K562 (cell line): ENCODE results near the gene SOX18. TPM values are rescaled to one million over a fixed set of nuclear protein-coding genes. Genes with fewer than 3 reads are reported as not detected.

Experiments
- E2F3 ChIP-seq: fragments of 250-450 bp; sonication (Bioruptor Pico); IDR thresholded peaks from 2 replicates; pipeline ENCODE4 v1.4.0; 2020; ENCODE audit warnings: mild to moderate bottlenecking
- ELK1 ChIP-seq: sonication (generic); formaldehyde crosslinking; IDR thresholded peaks from 2 replicates; pipeline ENCODE4 v1.8.1; 2022; ENCODE audit warnings: missing genetic modification reagents
- FOXM1 ChIP-seq, 2 experiments: fragments of 450-650 bp in 1 of 2; sonication (generic) in 1 of 2; formaldehyde crosslinking in 1 of 2; IDR thresholded peaks; 2 replicates each; pipeline versions ENCODE4 v1.6.1 to v1.9.0; 2017 to 2022; ENCODE audit warnings: low read depth in 2 of 2, mild to moderate bottlenecking in 2 of 2, missing genetic modification reagents in 1 of 2, moderate library complexity in 1 of 2
- GABPA ChIP-seq: fragments of 200-800 bp; sonication (Bioruptor generic); conservative IDR thresholded peaks from 2 replicates; pipeline ENCODE4 v1.6.1; 2016; ENCODE audit warnings: low read depth, missing genetic modification characterization, missing compliant biosample characterization
- HBP1 ChIP-seq: fragments of 450-650 bp; formaldehyde crosslinking; IDR thresholded peaks from 2 replicates; pipeline ENCODE4 v1.4.0; 2022; ENCODE audit warnings: missing genetic modification characterization
- HDAC3 ChIP-seq: fragments of 450-650 bp; IDR thresholded peaks from 2 replicates; pipeline ENCODE4 v1.6.1; 2018; ENCODE audit warnings: borderline replicate concordance, mild to moderate bottlenecking, moderate library complexity; ENCODE audit not compliant: partially characterized antibody
- JUN ChIP-seq, 2 experiments: sonication (generic) in 1 of 2; formaldehyde crosslinking in 1 of 2; IDR thresholded peaks; 2 replicates each; pipeline versions ENCODE4 v1.6.1 to v1.8.0; 2012 to 2022; ENCODE audit warnings: borderline replicate concordance in 2 of 2, mild to moderate bottlenecking in 2 of 2, improper control_type of control experiment in 1 of 2, low read depth in 1 of 2, low read length in 1 of 2, missing genetic modification reagents in 1 of 2
- LEF1 ChIP-seq: fragments of 450-650 bp; IDR thresholded peaks from 2 replicates; pipeline ENCODE4 v1.6.1; 2016; ENCODE audit warnings: mild to moderate bottlenecking
- NCOA4 ChIP-seq: fragments of 450-650 bp; IDR thresholded peaks from 2 replicates; pipeline ENCODE4 v1.6.1; 2018; ENCODE audit warnings: mild to moderate bottlenecking; ENCODE audit not compliant: partially characterized antibody
- PCBP1 ChIP-seq: fragments of 200-400 bp; formaldehyde crosslinking; IDR thresholded peaks from 2 replicates; pipeline ENCODE4 v1.6.1; 2018; ENCODE audit warnings: mild to moderate bottlenecking, low read depth, low read length; ENCODE audit not compliant: poor library complexity, severe bottlenecking
- POLR3A ChIP-seq: IDR thresholded peaks from 2 replicates; pipeline ENCODE4 v1.6.1; 2011; ENCODE audit warnings: borderline replicate concordance, mild to moderate bottlenecking, moderate library complexity; ENCODE audit not compliant: insufficient read length, insufficient read depth; ENCODE audit errors: extremely low read depth
- RBFOX2 ChIP-seq: fragments of 200-400 bp; formaldehyde crosslinking; IDR thresholded peaks from 2 replicates; pipeline ENCODE4 v1.6.1; 2017; ENCODE audit warnings: low read depth, mild to moderate bottlenecking, low read length, moderate library complexity
- RBM17 ChIP-seq: fragments of 200-400 bp; formaldehyde crosslinking; IDR thresholded peaks from 2 replicates; pipeline ENCODE4 v1.6.1; 2017; ENCODE audit warnings: low read depth, mild to moderate bottlenecking, low read length, borderline replicate concordance
- SMARCA5 ChIP-seq: fragments of 450-650 bp; IDR thresholded peaks from 2 replicates; pipeline ENCODE4 v1.6.1; 2016
- SRSF1 ChIP-seq: fragments of 200-400 bp; formaldehyde crosslinking; IDR thresholded peaks from 2 replicates; pipeline ENCODE4 v1.6.1; 2017; ENCODE audit warnings: mild to moderate bottlenecking, low read depth, low read length, moderate library complexity
- ZBTB7A ChIP-seq: IDR thresholded peaks from 2 replicates; pipeline ENCODE4 v1.6.1; 2011; ENCODE audit warnings: low read depth, mild to moderate bottlenecking, low read length, moderate library complexity, borderline replicate concordance; ENCODE audit not compliant: control insufficient read depth
- ZBTB8A ChIP-seq: fragments of 450-650 bp; IDR thresholded peaks from 2 replicates; pipeline ENCODE4 v1.6.1; 2018; ENCODE audit warnings: mild to moderate bottlenecking, moderate library complexity; ENCODE audit not compliant: partially characterized antibody
- ZC3H4 ChIP-seq: sonication (generic); formaldehyde crosslinking; IDR thresholded peaks from 2 replicates; pipeline ENCODE4 v1.9.0; 2021; ENCODE audit warnings: missing genetic modification reagents, borderline replicate concordance
- ZNF175 ChIP-seq: fragments of 200-800 bp; sonication (Bioruptor generic); IDR thresholded peaks from 2 replicates; pipeline ENCODE4 v1.6.1; 2016; ENCODE audit warnings: low read depth, mild to moderate bottlenecking, missing genetic modification characterization, missing compliant biosample characterization
- ZNF324 ChIP-seq: fragments of 250-450 bp; sonication (Bioruptor Pico); IDR thresholded peaks from 2 replicates; pipeline ENCODE4 v1.4.0; 2020; ENCODE audit warnings: mild to moderate bottlenecking
- ZNF57 ChIP-seq: fragments of 450-650 bp; formaldehyde crosslinking; IDR thresholded peaks from 2 replicates; pipeline ENCODE4 v1.4.0; 2020; ENCODE audit warnings: mild to moderate bottlenecking, moderate library complexity
- ZNF583 ChIP-seq: fragments of 250-450 bp; sonication (Bioruptor Pico); IDR thresholded peaks from 2 replicates; pipeline ENCODE4 v1.4.0; 2020
- ZNF639 ChIP-seq, 2 experiments: fragments of 200-800 bp in 1 of 2; sonication (Bioruptor generic) in 1 of 2; sonication (generic) in 1 of 2; formaldehyde crosslinking in 1 of 2; IDR thresholded peaks in 1 of 2; conservative IDR thresholded peaks in 1 of 2; 2 replicates each; pipeline versions ENCODE4 v1.5.0 to v1.6.1; 2016 to 2020; ENCODE audit warnings: missing compliant biosample characterization in 1 of 2, missing genetic modification characterization in 1 of 2, missing genetic modification reagents in 1 of 2
- polyA plus RNA-seq, 8 experiments: library from polyadenylated mRNA; depleted of rRNA in 4 of 8; stranded (reverse) in 5 of 8; unstranded in 3 of 8; fragments of >200 nt; fragmentation: Nextera tagmentation in 2 of 8; fragmentation: Illumina TruSeq in 1 of 8; extraction: Ambion mirVana in 2 of 8; extraction: Trizol in 1 of 8; gene quantifications; 2 replicates each; pipeline versions ENCODE4 v1.2.1 to v1.2.3, GENCODE V29; 2011 to 2014; ENCODE audit warnings: inconsistent platforms in 1 of 8, missing spikeins in 1 of 8
- total RNA-seq, 7 experiments: library from RNA; depleted of rRNA in 6 of 7; stranded (reverse); fragments of >200 nt in 6 of 7; fragmentation: Illumina TruSeq in 2 of 7; extraction: Trizol in 2 of 7; gene quantifications; 2 replicates each; pipeline versions ENCODE4 v1.2.1 to v1.2.3, GENCODE V29; 2011 to 2021; ENCODE audit warnings: low replicate concordance in 1 of 7

The SOX18 gene
- total and polyA plus RNA-seq, 9 of the 15 experiments (the other 6 are each of a cell fraction or from before 2014, with no cell fraction given) = 0.15 to 19.8 (median 0.33) TPM

GRCh38 chr20:64079273-64080012 lies 30.0 kb upstream of the SOX18 start, which contains the start of gene RGS19 (continued):
- no peak for TF ChIP-seq NCOA4
- TF ChIP-seq ZC3H4 = no peak
- TF ChIP-seq E2F3 (CRISPR knock-in tag) = 0 out of 2 replicates have a peak, but pooled peaks have one; percentile 43
- TF ChIP-seq POLR3A = no peak
- TF ChIP-seq JUN (IDR thresholded peaks at IDR 0.05; ENCODE audit: borderline replicate concordance, low read depth, low read length) = no peak
- TF ChIP-seq JUN (CRISPR knock-in tag; IDR thresholded peaks at IDR 0.05; ENCODE audit: borderline replicate concordance) = no peak
- no peak for TF ChIP-seq ZBTB8A
- peak; percentile 71 for TF ChIP-seq PCBP1
- no peak for TF ChIP-seq HDAC3
- TF ChIP-seq ZNF639 (CRISPR knock-in tag; conservative IDR thresholded peaks at IDR 0.05 in 1 of 2, IDR thresholded peaks at IDR 0.05 in 1 of 2) = peak in 1 of 2 experiments; percentile 78; a peak in 1 of 4 replicates
- peak; percentile 66 for TF ChIP-seq RBFOX2
- TF ChIP-seq ELK1 (CRISPR knock-in tag) = no peak
- no peak for TF ChIP-seq ZNF57 (CRISPR knock-in tag)
- TF ChIP-seq HBP1 = no peak
- TF ChIP-seq GABPA (tag) = peak; percentile 75
- TF ChIP-seq SRSF1 = no peak
- no peak for TF ChIP-seq RBM17
- TF ChIP-seq ZNF324 = no peak
- no peak for TF ChIP-seq ZNF175 (CRISPR knock-in tag)
- TF ChIP-seq ZBTB7A = peak; percentile 55; the same call in 1 of the 2 replicates
- no peak for TF ChIP-seq ZNF583 (CRISPR knock-in tag)
- no peak for TF ChIP-seq LEF1
- peak; percentile 78; the same call in 1 of the 2 replicates for TF ChIP-seq SMARCA5
- no peak for TF ChIP-seq FOXM1 (IDR thresholded peaks at IDR 0.05; ENCODE audit: low read depth)
- peak; percentile 52; the same call in 1 of the 2 replicates for TF ChIP-seq FOXM1 (CRISPR knock-in tag; IDR thresholded peaks at IDR 0.05; ENCODE audit: low read depth)
